ENCODE results near the gene UMODL1.
A peak's percentile ranks its signal among the peaks of the same experiment; 100 is the strongest.

The UMODL1 gene

DNA sequence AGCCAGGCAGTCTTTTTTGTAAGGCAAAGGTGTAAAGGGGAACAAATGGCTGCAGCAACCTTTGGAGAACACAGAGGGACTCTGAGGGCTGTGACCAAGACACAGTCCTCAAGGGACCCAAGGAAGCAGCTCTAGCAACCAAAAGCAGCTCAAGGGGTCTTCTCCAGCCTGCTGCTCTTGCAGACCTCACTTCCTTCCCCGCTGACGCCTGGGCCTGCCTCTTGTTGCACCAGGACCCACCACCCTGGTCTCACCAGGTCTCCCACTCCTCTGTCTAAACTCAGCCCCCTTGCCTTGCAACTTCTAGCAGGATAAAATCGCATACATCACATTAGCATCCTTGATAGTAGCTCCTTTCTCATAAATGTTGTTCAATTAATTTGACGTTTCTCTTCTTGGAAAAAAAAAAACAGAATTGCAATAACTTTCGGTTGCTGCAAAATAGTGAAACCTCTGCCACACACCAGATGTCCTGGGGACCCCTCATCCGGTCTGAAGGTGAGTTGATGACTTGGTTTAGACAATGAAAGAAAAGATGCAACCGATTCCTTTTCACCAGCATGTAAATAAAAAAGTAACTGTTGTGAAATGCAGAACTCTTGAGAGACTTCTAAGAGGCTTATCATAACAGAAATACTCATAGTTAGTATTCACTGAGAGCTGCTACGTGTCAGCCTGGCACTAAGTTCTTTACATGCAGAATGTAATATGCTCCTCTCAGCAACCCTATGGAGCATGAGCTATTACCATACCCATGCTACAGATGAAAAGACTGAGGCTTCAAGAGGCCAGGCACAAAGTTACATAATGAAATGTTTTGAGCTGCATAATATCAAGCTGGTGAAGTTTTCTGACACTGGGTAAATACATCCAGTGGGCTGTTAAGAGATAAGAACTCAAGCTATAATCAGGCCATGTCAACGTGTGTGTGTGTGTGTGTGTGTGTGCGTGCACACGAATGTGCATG, 58.5 kb downstream of the UMODL1 start:
- no peak for DNase-seq (ENCODE audit: low spot score)

DNA sequence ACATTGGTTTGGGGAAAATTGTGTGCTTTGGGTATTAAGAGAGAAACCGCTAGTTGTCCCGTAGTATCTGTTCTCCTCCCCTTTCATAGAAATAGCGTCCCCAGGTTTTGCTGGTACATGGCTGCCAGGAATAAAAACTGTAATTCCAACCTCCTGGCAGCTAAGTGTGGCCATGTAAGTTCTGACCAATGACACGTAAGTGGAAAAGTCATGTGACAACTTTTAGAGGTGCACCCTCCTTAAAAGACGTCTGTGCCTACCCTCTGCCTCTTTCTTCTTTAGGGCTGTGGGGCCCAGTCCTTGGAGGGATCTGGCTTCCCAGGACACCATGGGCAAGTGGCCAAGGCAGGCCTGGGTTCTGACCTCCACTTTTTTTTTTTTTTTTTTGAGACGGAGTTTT, 59.3 kb downstream of the UMODL1 start:
- DNase-seq (ENCODE audit: low spot score), result no peak

DNA sequence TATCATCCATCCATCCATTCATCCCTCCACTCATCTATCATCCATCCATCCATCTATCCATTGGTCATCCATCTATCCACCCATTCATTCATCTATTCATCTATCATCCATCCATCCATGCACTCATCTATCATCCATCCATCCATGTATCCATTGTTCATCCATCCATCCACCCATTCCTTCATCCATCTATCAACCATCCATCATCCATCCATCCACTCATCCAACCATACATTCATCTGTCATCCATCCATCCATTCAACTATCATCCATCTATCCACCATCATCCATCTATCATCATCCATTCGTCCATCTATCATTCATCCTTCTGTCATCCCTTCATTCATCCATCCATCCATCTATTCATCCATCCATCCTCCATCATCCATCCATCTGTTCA, 61.1 kb downstream of the UMODL1 start:
- DNase-seq (ENCODE audit: low spot score), result no peak

DNA sequence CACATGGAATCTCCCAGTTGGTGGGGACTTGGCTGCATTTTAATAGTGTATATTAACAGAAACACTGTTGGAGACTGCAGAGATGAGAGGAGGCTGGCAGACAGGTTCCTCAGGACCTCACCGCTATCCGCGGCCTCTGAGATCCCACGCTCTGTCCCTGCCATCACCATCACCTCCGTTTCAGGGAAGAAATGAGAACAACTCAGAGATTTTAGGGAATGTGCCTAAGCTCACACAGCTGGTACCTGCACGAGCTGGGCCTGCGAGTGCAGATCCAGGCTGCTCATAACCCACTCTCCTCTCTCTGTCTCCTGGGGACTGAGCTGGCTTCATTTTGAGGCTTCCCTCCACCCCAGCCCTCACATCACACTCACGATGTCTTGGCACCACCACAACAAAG, 62.0 kb downstream of the UMODL1 start:
- DNase-seq (ENCODE audit: low spot score), result no peak

DNA sequence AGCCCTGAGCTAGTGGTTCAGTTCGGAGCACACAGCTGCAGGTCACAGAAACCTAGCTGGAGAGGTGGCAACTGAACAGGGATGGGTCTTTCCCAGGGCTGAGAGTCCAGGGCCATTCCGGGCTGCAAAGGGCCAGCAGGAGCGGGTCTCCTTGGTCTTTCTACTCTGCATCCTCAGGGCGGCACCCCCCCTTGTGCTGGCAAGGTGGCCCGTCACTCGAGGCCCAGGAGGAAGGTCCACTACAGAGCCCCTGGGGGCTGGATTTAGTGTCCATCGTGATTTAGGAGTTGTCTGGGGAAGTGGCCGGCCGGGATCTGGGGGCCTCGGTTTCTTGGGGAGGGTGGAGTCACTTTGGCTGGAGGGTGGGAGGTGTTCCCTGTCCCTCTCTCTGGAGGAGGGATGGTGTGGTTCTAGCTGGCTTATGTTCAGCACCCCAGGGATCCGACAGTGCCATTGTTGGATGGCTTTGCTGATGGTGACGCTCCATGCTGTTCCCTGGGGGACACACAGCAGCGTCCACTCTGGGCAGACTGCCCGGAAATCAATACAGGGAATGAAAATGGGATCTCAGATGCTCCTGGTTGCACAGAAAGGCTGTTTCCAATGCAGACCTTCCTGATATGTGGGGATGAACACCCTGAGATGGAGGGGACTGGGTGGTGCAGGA, 64.4 kb downstream of the UMODL1 start:
- DNase-seq (ENCODE audit: low spot score), result no peak

DNA sequence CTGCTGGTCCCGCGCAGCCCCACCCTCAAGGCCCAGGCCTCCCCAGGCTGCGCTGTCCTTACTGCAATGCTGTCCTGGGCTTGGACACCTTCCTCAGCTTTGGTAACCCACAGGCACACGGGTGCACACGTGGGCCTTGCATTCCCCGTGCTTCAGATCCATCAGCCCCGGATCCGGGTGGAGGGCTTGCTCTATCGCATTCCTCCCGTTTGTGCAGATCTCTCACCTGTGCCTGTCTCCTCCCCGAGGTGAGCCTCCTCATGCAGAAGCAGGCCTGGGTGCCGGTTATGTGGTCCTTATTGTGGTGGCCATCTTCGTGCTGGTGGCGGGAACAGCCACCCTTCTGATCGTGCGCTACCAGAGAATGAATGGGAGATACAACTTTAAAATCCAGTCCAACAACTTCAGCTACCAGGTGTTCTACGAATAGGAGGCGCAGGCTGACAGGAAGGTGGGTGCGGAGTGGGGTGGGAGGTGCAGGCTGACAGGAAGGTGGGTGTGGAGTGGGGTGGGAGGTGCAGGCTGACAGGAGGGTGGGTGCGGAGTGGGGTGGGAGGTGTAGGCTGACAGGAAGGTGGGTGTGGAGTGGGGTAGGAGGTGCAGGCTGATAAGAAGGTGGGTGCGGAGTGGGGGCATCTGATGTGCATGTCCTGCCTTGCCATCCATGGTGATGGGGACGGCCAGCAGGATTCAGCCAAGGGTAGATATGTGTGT, 66.2 kb downstream of the UMODL1 start:
- no peak for DNase-seq (ENCODE audit: low spot score)

DNA sequence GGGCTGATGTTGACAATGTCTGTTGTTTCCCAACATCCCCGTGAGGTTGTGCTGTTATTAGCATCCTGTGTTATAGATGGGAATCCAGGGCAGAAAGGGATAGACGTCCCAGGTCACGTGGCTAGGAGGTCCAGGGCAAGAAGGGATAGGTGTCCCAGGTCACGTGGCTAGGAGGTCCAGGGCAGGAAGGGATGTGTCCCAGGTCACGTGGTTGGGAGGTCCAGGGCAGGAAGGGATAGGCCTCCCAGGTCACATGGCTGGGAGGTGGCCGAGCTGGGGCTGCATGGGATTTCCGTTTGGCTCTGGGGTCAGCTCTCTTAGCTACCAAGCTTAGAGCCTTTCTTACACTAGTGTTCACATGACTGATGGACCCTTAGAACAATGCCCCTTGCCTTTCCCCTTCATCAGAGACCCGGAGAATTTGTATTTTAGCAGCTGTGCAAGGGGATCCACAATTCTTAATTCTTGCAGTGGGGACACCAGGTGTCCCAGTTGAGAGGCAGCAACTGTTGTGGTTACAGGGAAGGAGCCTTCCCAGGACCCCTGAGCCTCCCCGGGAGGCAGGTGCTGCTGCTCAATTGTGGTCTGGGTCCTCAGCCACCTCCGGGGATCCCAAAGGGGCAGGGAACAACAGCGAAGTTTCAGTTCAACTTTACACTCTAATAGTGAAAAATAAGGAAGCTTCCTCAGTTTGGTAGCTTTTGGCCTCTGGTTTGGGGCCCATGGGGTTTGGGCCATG, 69.2 kb downstream of the UMODL1 start:
- DNase-seq (ENCODE audit: low spot score), result no peak

DNA sequence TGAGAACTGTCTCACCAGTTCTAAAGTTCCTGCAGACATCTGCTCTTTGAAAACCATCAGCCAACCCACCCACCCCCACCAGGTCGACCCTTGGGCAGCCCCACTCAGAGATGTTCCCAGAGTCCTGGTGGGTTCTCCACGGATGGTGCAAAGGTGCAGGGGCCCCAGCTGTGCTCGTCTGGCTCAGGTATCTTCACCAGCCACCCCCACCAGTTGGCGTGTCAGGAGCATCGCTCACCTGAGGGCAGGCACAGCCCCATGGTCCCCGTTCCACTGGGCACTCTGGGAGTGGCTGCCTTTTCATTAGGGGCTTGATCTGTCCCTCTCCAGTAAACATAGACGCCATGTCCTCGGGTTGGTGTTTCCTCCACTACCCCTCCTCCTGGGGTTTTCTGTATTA, 70.5 kb downstream of the UMODL1 start:
- no peak for DNase-seq (ENCODE audit: low spot score)

DNA sequence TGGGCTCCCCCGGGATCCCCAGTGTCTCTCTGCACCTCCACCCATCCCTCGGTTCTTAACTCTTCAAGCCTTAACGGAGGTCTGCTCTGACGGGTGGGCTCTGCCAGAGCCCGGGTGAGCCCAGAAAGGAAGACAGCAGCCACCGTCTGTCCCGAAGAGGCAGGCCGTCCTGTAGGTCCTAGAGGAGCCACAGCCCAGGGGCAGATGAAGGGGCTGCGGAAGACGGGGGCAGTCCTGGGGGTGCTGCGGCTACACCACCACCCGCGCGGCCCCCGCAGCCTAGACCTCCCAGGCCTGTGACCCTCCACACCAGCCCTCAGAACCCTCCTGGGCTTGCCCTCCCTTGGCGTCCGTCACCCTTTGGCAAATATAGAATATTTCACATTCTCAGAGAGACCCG, 71.0 kb downstream of the UMODL1 start:
- DNase-seq (ENCODE audit: low spot score), result no peak

DNA sequence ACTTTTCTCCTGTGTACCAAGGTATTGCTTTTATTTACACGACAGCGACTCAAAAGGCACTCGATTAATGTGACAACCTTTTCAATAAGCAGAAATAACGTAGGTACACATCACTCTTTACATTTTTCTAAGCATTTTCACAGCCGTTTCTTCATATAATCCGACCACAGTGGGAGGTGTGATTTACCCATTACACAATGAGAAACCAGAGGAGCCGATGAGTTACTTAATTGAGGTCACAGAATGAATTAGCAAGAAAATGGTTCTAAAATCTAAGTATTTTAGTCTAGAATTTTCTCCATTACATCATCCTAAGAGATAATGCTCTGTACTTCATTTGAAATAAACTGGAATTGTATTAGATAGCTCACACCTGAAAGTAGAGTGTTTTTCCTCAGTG, 71.5 kb downstream of the UMODL1 start:
- no peak for DNase-seq (ENCODE audit: low spot score)

DNA sequence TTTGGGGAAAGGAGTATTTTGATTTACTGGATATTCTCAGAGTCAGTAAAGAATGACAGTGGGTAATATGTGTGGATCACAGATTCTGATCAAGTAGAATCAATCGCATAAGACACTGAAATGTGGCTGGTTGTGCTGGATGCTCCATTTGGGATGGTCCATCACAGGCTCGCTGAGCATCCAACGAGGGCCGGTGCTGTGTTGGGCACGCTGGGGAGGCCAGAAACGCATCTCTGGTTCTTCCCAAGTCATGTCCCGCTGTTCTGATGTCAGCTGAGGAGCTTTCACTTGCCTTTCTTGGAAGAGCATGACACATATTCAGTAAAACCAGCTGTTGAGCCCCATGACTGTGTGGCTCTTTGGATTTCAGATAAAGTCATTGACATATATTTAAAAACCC, 72.0 kb downstream of the UMODL1 start:
- DNase-seq (ENCODE audit: low spot score), result no peak

DNA sequence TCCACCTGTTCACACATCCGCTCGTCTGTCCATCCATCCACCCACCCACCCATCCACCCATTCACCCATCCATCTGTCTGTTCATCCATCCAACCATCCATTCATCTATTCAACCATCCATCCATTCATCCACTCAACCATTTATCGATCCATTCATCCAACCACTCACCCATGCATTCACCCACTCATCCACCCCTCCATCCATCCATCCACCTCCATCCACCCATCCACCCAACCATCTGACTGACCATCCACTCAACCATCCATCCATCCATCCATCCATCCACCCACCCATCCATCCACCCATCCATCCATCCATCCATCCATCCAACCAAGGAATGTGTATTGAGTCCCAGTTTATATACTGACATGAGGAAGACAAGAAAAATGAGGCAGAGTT, 73.1 kb downstream of the UMODL1 start:
- DNase-seq (ENCODE audit: low spot score), result no peak

DNA sequence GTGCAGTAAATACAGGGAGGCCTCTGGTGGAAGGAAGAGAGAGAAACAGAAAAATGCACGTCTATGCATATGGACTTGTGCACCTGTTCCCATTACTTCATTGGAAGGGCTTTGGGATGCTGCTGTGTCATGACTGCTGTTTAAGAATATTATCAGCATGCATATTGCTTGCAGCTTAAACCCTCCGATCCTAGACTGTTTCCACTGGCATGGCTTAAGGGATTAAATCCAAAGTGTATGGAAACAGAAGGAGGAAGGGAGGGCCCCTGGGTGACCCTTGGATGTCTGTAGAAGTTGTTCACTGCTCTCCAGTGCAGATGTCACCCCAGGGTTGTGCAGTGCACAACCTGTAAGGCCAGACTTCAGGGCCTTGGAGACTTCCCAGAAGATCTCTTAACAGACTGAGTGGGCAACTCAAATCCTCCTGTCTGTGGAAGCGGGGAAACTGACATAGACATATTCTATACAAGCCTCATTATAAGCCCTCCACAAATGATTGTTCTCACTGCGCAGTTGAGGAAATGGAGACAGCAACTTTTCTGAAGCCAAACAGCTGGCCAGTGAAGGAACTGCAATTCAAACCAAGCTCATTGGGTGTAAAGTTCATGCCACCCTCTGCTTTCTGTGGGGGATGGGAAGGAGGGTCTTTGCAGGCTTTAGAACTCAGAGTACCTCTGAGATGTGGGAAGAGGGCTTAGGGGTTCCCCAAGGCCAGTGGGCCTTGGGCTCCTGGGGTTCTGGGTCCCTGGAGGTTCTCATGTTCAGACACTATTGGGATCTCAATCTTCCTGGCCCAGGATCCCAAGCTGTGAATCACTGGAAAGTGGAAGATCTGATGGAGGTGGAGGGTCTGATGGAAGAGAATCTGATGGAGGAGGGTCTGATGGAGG, 73.8 kb downstream of the UMODL1 start:
- DNase-seq (ENCODE audit: low spot score), result no peak

DNA sequence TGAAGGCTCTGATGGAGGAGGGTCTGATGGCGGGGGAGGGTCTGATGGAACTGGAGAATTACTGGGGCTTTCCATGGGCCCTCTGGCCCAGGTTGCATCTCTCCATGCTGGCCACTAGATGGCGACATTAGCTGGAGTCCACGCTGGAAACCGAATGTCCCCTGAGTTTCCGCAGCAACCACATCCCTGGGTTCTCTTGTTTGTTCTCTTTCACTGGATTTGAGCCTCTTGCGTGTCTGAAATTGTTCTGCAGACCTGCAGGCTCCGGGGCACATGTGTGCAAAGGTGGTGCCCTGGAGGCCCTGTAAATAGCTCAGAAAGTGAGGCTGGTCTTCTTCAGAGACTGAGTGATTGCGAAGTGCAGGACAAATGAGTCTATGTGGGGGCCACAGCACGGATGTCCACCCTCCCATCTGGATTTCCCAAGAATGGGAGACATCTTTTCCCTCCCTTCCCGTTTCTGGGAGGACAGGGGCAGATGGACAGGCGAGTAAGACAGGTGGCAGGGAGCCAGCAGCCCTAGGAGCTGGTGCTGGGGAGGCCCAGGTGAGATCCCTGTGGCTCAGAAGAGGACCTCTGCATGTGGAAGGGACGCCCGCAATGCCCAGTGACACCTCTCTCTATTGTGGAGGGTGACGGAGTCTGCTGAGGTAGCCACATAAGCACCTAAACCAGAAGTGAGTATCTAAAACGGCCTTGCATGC, 74.6 kb downstream of the UMODL1 start:
- peak; percentile 77 for DNase-seq (ENCODE audit: low spot score)

DNA sequence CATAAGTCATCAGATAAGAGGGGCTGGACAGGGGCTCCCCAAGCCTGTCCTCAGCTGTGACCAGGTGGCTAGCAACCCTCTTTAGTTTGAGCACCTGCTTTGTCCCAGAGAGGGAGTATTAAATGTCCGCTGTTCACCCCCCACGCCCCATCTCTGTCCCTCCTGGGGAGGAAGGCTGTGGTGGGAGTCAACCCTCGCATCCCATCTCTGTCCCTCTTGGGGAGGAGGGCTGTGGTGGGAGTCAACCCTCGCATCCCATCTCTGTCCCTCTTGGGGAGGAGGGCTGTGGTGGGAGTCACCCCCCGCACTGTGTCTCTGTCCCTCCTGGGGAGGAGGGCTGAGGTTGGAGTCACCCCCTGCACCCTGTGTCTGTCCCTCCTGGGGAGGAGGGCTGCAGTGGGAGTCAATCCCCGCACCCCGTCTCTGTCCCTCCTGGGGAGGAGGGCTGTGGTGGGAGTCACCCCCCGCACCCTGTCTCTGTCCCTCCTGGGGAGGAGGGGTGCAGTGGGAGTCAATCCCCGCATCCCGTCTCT, 75.2 kb downstream of the UMODL1 start:
- DNase-seq (ENCODE audit: low spot score), result no peak

DNA sequence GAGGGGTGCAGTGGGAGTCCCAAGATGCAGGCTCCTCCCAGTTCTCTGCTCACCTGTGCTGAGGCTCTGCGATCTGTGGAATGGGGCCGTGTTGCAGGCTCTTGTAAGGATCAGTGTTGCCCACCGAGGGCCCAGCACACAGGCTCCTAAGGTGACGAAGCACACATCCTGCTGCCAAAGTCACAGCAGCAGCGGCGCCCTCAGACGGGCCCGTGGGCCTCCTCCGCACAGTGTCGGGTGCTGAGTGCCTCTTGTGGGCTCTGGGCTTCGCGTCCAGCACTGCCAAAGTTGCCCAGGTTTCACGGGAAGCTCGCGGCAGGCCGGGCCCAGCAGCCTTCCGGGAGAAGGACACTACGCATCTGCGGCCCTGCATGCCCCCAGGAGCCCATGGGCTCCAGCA, 75.7 kb downstream of the UMODL1 start:
- DNase-seq (ENCODE audit: low spot score), result no peak

DNA sequence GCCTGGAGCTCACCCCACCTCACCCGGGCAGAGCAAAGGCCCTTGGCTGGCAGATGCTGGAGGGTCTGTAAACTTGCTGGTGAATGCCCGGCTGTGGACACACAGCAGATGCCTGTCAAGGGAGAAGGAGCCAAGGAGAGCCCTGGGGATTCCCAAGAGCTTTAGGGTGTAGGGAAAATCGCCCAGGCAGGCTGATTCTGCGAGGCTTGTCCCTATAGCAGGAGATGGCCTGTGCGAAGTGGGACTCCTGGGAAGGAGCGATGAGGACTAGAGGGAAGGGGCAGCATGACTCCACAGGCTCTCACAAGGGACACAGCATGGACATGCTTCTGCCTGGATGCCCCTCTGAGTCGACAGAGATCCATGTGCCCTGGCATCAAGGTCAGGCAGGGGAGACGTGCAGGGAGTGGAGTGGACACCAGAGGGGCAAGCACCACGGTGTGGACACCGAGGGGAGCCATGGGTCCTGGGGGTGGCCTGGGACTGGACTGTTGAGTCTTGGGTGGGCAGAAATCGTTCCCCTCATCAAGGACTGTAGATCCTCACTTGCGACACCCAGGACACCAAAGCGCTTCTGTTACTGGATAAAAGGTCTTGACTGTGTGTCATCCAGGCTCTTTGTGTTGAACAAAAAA, 76.4 kb downstream of the UMODL1 start:
- DNase-seq (ENCODE audit: low spot score), result no peak

DNA sequence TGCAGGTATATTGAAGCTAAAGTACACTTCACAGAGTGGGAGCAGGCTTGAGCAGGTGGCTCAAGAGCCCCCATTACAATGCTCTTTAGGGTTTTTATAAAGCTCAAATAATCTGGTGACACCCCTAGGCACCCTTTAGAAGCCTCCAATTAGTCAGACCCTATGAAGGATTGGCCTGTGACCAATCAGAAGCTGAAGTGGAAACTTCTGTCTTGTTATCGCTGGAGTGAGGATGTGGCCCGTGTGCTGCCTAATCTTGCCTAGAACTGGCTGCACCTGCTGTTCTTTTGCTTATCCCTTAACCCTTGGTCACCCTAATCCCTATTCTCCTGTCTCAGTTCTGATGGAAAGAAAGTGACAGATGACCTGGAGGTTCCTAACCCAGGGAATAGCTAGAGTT, 77.0 kb downstream of the UMODL1 start:
- DNase-seq (ENCODE audit: low spot score), result no peak

DNA sequence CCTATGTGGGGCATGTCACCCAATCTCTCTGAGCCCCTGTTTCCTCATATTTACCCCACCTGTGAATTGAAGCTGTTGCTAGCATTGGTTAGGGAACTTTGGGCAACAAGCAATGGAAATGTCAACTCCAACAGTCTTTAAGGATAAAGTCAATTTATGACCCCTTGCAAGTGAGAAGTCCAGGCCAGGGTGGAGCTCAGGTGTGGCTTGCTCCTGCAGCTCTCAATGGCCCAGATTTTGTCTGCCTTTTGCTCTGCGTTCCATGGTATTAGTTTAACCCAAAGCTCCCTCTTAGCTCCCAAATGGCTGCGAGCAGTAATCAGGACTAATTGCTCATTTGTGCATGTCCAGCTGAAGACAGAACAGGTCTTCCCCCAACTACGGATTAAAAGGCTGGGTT, 77.5 kb downstream of the UMODL1 start:
- DNase-seq (ENCODE audit: low spot score), result no peak

Measured in SW480 (cell line).